Mucosa of stomach (tissue), 1 donor: Measurements from ENCODE around the gene METTL22.

ENCODE experiments used
- H3K27me3 ChIP-seq: one replicate; pipeline ENCODE4 v1.7.0; 2013; ENCODE audit warnings: mild to moderate bottlenecking, low read length; ENCODE audit not compliant: control insufficient read depth, insufficient read depth
- H3K36me3 ChIP-seq: one replicate; pipeline ENCODE4 v1.7.0; 2013; ENCODE audit warnings: low read length; ENCODE audit not compliant: control insufficient read depth, insufficient read depth
- H3K4me1 ChIP-seq: one replicate; pipeline ENCODE4 v1.7.0; 2013; ENCODE audit warnings: mild to moderate bottlenecking, low read length; ENCODE audit not compliant: control insufficient read depth, insufficient read depth
- H3K4me3 ChIP-seq: one replicate; pipeline ENCODE4 v1.7.0; 2013; ENCODE audit warnings: low read length
- H3K9ac ChIP-seq: one replicate; pipeline ENCODE4 v1.7.0; 2013; ENCODE audit warnings: mild to moderate bottlenecking, low read length, moderate library complexity
- H3K9me3 ChIP-seq: one replicate; pipeline ENCODE4 v1.7.0; 2013; ENCODE audit warnings: mild to moderate bottlenecking, low read length, moderate library complexity; ENCODE audit not compliant: control insufficient read depth
- donor health status: Pancreatic carcinoma.

METTL22 gene

GRCh38 chr16:8676737-8677375 is 55.4 kb downstream of the METTL22 start:
- peaks cover 35% of the 10 kb centered on the region for H3K4me1 ChIP-seq
- H3K9ac ChIP-seq, result no peak overlapping the region
- no peak overlapping the region for H3K4me3 ChIP-seq
- no peaks in the 10 kb centered on the region for H3K27me3 ChIP-seq
- H3K36me3 ChIP-seq, result no peaks in the 10 kb centered on the region
- no peaks in the 10 kb centered on the region for H3K9me3 ChIP-seq

- Histone ChIP-seq H3K9ac (no peak overlapping the region), H3K36me3 (no peaks in the 10 kb centered on the region), H3K4me1 (peaks cover 35% of the 10 kb centered on the region), H3K9me3 (no peaks in the 10 kb centered on the region), H3K27me3 (no peaks in the 10 kb centered on the region), H3K4me3 (no peak overlapping the region)
Measured at GRCh38 chr16:8677481-8677880, 56.0 kb downstream of the METTL22 start.

GRCh38 chr16:8678068-8678927 is 56.8 kb downstream of the METTL22 start:
- Histone ChIP-seq H3K4me3 (no peak overlapping the region), H3K4me1 (peaks cover 35% of the 10 kb centered on the region), H3K27me3 (no peaks in the 10 kb centered on the region), H3K36me3 (no peaks in the 10 kb centered on the region), H3K9me3 (no peaks in the 10 kb centered on the region), H3K9ac (no peak overlapping the region)

- Histone ChIP-seq H3K4me3 (no peak overlapping the region), H3K9ac (no peak overlapping the region), H3K9me3 (no peaks in the 10 kb centered on the region), H3K4me1 (peaks cover 35% of the 10 kb centered on the region), H3K36me3 (no peaks in the 10 kb centered on the region), H3K27me3 (no peaks in the 10 kb centered on the region)
Measured at GRCh38 chr16:8679151-8679550, 57.7 kb downstream of the METTL22 start.

GRCh38 chr16:8682551-8683259 is 61.2 kb downstream of the METTL22 start:
- no peak overlapping the region for H3K4me3 ChIP-seq
- H3K27me3 ChIP-seq, result no peaks in the 10 kb centered on the region
- H3K9ac ChIP-seq, result no peak overlapping the region
- H3K9me3 ChIP-seq, result no peaks in the 10 kb centered on the region
- peaks cover 28% of the 10 kb centered on the region for H3K4me1 ChIP-seq
- H3K36me3 ChIP-seq, result no peaks in the 10 kb centered on the region

GRCh38 chr16:8683640-8684039 is 62.1 kb downstream of the METTL22 start:
- no peak overlapping the region for H3K4me3 ChIP-seq
- no peaks in the 10 kb centered on the region for H3K36me3 ChIP-seq
- no peak overlapping the region for H3K9ac ChIP-seq
- peaks cover 19% of the 10 kb centered on the region for H3K4me1 ChIP-seq
- H3K27me3 ChIP-seq, result no peaks in the 10 kb centered on the region
- H3K9me3 ChIP-seq, result no peaks in the 10 kb centered on the region

GRCh38 chr16:8685617-8686016 is 64.1 kb downstream of the METTL22 start:
- Histone ChIP-seq H3K36me3 (no peaks in the 10 kb centered on the region), H3K9me3 (peaks cover 5% of the 10 kb centered on the region), H3K9ac (no peak overlapping the region), H3K4me3 (no peak overlapping the region), H3K27me3 (no peaks in the 10 kb centered on the region), H3K4me1 (peaks cover 10% of the 10 kb centered on the region)

- peaks cover 7% of the 10 kb centered on the region for H3K4me1 ChIP-seq
- no peaks in the 10 kb centered on the region for H3K27me3 ChIP-seq
- H3K4me3 ChIP-seq, result no peak overlapping the region
- H3K36me3 ChIP-seq, result no peaks in the 10 kb centered on the region
- peaks cover 5% of the 10 kb centered on the region for H3K9me3 ChIP-seq
- H3K9ac ChIP-seq, result no peak overlapping the region
Measured at GRCh38 chr16:8686031-8686621, 64.6 kb downstream of the METTL22 start.

GRCh38 chr16:8686879-8687278 is 65.4 kb downstream of the METTL22 start:
- Histone ChIP-seq H3K4me1 (peaks cover 6% of the 10 kb centered on the region), H3K4me3 (no peak overlapping the region), H3K9ac (no peak overlapping the region), H3K9me3 (peaks cover 5% of the 10 kb centered on the region), H3K27me3 (no peaks in the 10 kb centered on the region), H3K36me3 (no peaks in the 10 kb centered on the region)

- no peak overlapping the region for H3K4me3 ChIP-seq
- no peak overlapping the region for H3K9ac ChIP-seq
- peaks cover 5% of the 10 kb centered on the region for H3K9me3 ChIP-seq
- no peaks in the 10 kb centered on the region for H3K36me3 ChIP-seq
- H3K4me1 ChIP-seq, result peaks cover 6% of the 10 kb centered on the region
- H3K27me3 ChIP-seq, result no peaks in the 10 kb centered on the region
Measured at GRCh38 chr16:8689686-8690085, 68.2 kb downstream of the METTL22 start.

GRCh38 chr16:8691728-8692127 is 70.2 kb downstream of the METTL22 start:
- Histone ChIP-seq H3K9me3 (peaks cover 5% of the 10 kb centered on the region), H3K36me3 (no peaks in the 10 kb centered on the region)

More at GRCh38 chr16:8691728-8692127, 70.2 kb downstream of the METTL22 start:
- no peaks in the 10 kb centered on the region for H3K4me1 ChIP-seq
- no peak overlapping the region for H3K9ac ChIP-seq
- H3K4me3 ChIP-seq, result no peak overlapping the region
- no peaks in the 10 kb centered on the region for H3K27me3 ChIP-seq
